HG03460 (cell line): ENCODE measurements around the gene OCSTAMP.

Source experiments
- ATAC-seq: cut with Tn5 transposase; IDR thresholded peaks from one replicate; pipeline ENCODE4 v1.9.1; 2021; ENCODE audit not compliant: unreplicated experiment

Gene OCSTAMP, protein sequence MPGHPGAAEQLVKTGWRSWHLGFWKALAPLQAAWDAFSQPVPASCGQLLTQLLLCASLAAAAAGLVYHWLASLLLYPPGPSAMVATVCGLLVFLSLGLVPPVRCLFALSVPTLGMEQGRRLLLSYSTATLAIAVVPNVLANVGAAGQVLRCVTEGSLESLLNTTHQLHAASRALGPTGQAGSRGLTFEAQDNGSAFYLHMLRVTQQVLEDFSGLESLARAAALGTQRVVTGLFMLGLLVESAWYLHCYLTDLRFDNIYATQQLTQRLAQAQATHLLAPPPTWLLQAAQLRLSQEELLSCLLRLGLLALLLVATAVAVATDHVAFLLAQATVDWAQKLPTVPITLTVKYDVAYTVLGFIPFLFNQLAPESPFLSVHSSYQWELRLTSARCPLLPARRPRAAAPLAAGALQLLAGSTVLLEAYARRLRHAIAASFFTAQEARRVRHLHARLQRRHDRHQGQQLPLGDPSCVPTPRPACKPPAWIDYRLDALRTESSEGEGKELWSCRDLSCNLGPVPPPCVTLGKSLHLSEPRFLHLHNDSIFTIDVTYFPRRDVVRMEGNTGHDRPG

DNA sequence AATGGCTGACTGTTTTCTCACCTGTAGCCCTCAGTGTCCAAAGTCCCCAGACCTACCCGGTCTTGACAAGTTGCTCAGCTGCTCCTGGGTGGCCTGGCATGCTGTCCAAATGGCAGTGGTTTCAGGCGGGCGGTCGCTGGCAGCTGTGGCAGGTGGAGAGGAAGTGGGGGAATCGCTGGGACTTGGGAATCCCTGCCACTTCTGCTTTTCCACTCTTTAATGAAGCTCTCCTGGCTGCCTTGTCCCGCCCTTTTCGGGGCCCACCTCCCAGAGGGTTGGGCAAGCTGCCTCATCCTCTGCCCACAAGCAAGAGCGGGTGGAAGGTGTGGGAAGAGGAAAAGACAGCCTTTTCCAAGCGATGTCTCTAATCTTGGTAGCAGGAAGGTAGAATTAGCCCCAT is at the start of gene OCSTAMP:
OCSTAMP (minus strand) TSS at position 194 of the 400 bp plus-strand sequence; CDS start at position 100, 94 bp downstream.
- no peak for ATAC-seq

DNA sequence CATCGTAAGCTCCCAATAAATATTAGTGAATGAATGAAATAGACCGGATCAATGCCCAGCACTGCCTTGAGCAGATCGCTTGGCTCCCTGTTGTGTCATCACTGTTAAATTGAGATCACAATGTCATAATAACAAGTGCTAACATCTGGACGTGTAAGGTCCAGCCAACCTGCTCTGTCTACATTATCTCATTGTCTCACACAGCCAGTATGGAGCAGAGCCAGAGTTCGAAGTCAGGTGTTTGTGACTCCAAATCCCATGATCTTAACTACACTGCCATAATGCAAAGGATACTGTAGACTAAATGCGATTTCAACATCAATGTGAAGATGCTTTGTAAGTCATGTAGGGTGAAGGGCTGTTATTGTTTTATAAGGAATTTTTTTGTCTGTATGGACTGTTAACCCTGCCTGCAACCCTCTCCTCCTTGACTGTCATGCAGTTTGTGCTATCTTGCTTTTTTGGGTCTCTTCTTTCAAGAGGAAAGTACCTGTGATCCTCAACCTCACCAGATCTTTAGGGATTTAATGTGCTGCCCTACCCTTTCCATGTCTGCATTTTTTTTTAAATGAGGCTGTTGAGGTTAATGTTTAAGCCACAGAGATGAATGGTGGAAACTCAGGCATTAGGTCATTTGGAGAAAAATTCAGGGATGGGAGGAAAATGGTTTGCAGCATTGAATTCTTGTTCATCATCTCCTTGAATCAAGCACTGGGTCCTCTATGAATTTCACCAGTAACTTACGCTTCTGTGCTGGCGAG is 49.0 kb upstream of the OCSTAMP start:
- ATAC-seq = no peak

DNA sequence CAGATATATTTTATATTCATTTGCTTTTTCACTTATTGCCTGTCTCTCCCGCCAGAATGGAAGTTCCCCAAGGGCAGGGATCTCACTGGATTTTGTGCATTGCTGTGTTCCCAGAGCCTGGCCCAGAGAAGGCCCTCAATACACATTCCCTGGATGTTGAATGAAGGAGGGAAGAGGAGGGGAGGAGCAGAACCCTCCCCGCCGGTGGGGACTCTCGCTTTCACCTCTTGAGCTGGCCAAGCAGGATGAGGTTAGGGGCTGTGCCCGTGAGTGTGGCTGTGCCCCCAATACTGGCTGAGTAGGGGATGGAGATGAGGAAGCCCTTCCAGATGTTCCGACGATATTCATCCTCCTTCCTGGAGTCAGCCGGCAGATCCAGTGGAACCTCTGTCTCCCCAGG is 45.5 kb upstream of the OCSTAMP start:
- ATAC-seq = no peak

DNA sequence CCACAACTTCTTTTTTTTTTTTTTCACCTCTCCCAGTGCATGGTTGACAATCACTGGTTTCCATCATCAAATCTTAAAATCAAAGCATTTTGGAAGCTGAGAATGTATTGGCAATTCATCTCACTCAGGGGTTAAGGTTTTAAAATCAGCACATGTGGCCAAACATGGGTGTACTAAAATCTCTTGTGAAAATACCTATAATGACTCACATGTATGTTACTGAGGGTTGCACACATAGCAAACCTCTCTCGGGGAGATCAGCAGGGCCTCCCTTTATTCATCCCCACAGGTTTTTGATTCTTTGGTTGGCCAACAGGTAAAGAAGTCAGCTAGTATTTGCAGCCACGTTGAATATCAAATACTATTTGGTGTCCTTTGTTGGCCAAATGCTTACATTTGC is 44.3 kb upstream of the OCSTAMP start:
- no peak for ATAC-seq

DNA sequence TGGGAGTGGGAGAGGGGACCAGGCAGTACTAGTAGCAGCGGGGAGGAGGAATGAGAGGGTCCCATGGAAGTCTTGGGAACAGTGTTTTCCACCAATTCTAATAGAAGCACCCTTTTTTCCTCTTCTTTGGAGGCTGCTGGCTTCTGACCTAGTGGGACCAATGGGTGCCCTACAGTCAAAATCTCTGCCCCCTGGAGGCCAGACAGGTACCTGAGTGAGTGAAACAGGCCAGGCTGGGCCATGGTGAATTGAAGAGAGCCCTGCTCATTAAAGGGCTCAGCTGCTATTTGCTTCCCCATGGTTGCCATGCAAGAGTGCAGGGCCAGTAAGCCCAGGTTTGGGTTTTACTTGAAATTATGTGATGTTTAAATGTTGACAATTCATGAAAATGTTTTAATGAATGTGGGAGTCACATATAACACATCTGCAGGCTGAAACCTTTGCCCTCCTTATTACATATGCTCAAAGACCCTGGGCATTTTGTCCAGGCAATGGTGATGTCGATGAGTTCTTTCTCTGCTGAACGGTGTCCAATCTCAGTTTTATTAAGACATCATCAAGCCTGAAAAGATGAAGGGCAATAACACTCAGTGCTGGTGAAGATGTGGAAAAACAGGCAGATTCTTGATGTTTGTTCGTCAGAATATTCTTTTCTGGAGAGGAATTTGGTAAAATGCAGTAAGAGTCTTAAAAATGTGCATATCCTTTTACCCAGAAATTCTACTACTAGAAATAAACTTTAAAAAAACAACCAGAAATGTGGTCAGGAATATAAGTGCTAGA is 42.3 kb upstream of the OCSTAMP start:
- ATAC-seq = no peak

DNA sequence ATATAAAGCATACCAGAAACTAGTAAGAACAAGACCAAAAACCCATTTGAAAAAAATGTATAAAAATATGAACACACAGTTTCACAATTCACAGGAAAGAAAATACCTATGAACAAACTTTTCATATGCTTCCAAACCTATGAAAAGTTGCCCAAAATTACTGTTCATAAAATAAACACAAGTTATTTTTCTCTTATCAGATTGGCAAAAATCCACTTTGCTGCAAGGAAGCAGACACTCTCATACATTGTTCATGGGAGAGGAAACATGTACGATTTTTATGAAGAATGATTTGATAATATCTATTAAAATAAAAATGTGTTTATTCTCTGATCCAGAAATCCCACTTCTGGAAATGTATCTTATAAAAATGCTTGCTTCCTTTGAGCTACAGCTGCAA is 40.0 kb upstream of the OCSTAMP start:
- ATAC-seq = no peak

DNA sequence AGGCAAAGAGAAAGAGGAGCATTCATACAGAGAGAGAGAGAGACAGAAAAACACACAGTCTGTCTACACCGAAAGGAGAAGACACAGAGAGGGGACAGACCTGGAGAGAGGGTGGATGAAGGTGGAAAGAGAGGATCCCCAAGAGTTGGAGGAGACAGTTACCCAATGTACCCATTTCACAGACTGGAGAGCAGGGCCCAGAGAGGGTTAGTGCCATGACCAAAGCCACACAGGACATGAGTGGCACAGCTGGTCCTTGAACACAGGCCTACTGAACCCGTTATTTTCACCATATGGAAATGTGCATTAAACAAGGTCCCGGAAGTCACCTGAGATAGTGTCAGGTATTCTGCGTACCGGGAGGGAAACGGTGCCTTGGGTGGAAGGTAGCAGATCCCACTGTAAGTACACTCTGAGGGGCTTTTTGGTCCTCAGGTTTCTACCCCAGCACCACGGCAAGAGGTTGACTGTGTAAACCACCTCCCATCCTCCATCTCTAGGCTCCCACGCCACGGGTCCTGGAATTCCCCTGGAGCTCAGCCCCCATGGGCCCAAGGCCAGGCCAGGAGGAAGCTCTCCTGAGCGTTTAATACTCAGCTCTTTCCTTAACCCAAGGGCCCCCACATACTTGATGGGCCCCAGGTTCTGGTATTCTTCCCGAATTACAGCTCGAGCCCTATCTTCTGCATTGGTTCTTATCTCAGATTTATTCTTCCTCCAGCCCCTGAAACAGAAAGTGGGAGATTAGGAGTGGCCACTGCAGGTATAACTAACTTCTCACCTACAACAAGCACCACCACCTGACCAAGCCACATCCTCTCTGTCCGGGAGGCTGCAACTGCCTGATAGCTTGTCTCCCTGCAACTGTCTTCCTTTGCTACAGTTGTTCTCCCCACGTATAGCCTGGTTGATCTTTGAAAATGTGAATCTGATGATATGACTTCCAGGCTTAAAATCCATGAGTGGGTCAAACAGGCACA is 38.4 kb upstream of the OCSTAMP start:
- ATAC-seq = no peak

DNA sequence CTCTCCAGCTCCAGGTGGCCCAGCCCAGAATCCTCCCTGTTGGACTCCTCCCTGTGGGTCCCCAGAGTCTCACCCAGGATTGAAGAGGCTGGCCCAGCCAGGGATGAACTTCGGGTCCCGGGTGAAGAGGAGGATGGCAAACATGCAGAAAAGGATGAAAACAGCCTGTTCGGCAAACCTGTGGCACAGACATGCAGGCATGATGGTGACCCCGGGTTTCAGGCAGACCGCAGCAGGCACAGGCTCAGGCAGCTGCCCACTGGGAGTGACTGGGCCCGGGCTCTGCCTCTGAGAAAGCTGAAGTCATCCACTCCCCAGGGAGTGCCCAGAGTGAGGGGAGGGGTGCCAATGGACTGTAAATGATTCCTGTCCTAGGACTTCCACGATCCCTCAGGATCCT is 37.5 kb upstream of the OCSTAMP start:
- no peak for ATAC-seq

DNA sequence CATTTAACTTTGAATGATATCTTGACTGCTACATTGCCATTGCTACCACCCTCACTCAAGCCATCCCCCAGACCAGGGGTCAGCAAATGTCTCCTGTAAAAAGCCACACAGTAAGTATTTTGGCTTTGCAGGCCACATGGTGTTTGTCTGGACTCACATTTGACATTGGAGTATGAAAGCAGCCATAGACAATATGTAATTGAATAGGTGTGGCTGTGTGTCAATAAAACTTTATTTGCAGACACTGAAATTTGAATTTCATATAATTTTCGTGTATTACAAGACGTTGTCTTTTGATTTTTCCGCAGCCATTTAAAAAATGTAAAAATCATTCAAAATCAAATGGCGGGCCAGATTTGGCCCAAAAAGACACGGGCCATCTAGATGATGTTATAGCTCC is 36.3 kb upstream of the OCSTAMP start:
- ATAC-seq = no peak

DNA sequence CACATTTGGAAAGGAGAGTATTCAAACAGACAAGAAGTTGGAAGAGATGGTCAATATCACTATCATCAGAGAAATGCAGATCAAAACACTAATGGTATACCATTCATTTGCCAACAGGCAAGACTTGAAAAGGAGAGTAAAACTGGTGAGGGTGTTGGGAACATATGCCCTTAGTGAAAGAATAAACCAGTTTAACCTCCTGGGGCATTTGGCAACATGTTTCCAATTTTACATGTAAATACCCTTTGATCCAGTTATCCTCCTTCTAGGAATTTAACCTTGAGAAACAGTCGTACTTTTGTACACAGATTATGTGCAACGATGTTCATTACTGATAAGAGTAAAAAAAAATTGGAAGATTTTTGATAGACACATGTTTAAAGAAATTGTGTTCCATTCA is 34.1 kb upstream of the OCSTAMP start:
- ATAC-seq = no peak

DNA sequence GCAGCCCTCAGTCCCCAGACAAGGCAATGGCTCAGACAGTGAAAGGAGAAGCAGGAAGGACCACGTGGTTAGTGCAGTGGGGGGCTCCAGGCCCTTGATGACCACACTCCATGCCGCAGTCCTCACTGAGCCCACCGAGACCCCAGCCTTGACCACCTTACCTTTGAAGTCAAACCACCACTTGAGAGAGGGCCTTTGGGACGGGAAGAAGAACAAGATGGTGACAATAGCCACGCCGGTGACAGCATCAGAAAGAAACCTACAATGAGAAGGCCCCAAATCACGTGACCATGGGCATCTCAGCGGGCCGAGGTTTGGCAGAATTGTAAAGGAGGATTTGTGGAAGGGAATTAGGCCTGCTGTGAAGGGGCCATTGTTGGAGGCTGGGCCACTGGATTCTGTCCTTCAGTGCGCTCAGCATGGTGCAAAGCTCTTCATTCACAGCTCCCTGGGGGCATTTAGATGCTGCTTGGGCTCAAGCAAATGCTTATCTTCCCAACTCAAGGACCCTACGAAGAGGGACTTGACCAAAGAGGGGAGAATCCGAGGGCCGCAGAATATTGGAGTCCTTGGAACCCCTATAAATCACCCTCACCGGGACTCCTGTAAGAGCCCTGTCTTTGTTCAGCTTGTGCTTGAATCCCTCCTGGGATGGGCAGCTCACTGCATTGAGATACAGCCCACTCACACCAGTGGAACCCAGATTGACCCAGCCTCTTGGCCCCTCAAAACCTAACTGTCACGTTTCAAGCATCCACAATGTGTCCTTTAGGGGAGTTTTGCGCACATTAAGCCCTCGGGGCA is 33.2 kb upstream of the OCSTAMP start:
- ATAC-seq = no peak

DNA sequence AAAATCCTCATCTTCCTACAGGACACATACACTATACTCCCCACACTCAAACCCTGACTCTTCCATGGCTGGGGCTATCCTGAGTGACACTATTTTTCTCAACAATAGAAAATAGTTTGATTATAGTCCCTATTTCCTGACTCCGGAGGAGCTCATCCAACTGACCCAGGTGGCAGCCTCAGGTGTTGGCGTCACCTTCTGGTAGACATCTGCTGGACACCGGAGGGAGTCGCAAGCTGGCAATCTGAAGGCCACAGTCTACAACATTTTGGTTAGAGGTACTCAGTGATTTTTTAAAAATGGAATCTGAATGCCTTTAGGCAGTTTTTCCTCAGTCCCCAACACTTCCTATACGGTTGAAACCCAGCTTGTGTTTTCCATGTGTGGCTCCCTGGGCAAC is 32.2 kb upstream of the OCSTAMP start:
- no peak for ATAC-seq

DNA sequence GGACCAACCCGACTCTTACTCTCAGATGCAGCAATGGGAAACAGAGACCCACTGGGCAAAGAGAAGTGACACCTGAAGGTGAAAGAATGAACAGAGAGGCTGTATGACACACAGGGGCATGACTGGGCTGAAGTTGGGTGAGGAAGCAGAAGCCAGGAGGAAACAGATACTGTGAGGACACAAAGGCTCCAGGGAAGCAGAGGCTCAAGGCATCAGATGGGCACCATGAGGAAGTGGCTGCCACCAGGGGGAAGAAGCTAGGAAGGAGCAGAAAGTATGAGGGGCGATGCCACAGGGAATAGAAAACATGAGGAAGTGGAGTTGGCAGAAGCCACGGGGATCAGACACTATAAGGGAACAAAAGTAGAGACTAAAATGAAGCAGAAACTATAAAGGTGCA is 30.9 kb upstream of the OCSTAMP start:
- no peak for ATAC-seq

DNA sequence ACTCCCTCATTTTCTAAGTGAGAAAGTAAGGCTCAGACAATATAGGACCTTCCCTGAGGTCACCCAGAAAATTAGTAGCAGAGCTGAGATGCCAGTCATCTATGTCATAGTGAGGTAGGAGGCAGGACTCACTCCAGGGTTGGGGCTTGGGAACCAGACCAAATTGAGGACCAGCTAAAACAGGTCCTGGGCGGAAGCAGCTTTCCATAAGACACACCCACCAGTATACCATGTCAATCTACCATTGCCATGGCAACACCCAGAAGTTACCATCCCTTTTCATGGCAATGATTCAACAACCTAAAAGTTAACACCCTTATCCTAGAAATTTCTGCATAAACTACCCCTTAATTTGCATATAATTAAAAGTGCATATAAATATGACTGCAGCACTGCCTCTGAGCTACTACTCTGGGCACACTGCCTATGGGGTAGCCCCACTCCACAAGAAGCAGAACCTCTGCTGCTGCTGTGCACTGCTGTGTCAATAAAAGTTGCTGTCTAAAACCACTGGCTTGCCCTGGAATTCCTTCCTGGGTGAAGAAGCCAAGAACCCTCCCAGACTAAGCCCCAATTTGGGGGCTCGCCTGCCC is 30.3 kb upstream of the OCSTAMP start:
- no peak for ATAC-seq

DNA sequence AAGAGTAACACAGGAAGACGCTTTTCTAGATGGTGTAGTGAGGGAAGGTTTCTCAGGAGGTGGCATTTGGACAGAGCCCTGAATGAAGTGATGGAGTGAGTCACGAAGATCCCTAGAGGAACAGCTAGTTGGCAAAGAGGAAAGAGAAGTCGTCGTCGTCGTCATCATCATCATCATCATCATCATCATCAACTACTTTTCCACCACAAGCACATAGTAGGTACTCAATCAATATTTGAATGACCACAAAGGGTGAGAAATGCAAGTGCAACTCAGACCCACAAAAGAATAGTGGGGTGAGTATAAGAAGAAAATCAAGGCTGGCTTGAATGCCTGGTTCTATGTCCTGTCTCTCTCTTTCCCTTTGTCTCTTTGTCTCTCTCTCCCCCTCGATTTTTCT is 28.3 kb upstream of the OCSTAMP start:
- ATAC-seq = no peak

DNA sequence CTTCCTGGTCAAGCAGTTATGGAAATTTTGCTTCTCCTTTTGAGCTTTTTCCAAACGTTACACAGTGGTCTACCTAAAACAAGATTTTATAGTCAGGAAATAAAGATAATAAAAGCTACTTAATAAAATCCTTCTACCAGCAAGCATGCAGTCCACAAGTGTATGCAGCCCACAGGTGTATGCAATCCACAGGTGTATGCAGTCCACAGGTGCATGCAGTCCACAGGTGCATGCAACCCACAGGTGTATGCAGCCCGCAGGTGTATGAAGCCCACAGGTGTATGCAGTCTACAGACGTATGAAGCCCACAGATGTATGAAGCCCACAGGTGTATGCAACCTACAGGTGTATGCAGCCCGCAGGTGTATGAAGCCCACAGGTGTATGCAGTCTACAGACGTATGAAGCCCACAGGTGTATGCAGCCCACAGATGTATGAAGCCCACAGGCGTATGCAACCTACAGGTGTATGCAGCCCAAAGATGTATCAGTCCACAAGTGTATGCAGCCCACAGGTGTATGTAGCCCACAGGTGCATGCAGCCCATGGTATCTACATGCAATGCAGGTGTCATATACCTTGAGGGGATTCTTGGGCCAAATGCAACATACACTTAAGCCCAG is 26.4 kb upstream of the OCSTAMP start:
- ATAC-seq = no peak

DNA sequence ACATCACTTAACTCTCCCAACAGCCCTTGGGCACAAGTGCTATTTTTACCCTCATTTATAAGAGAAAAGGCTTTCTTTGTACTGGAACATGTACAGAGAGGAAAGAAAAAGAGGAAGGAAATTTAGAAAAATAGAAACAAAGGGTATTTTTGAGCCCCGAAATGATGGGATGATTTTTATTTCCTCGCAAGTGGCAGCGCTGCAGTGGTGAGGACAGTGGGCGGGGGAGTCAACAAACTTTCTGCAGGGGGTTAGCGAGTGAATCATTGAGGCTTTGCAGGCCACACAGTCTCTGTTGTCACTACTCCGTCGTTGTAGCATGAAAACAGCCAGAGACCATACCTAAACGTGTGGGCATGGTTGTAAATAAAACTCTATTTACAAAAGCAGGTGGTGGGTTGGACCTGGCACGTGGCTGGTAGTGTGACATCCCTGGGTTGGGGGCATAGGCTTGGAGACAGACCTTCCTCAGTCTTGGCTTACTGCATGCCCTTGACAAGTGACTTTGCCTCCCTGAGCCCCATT is 25.5 kb upstream of the OCSTAMP start:
- no peak for ATAC-seq

DNA sequence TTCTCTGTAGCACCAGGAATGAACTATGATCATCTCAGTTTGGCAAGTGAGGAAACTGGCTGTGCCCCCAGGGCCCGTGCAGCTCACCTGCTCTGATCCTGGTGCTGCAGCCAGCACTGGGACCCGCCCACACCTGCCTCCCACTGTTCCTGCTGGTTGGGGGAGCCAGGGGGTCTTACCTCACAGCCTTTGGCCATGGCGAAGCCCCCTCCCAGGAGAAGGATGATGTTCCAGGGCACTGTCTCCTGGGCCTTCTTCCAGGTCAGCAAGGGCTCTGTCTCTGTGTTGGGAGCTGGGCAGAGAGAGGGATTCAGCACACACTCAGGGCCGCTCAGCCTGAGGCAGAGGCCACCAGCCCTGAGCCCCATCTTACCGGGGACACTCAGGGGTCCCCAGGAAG is 24.9 kb upstream of the OCSTAMP start:
- no peak for ATAC-seq
